NB4 (cell line): Measurements from ENCODE around the gene PCNX4.

Experiments used
- DNase-seq: peaks from one replicate; pipeline ENCODE4 v3.0.0; 2010; ENCODE audit warnings: low read depth
- H3K4me3 ChIP-seq: one replicate; pipeline ENCODE4 v1.5.1; 2011; ENCODE audit warnings: mild to moderate bottlenecking, low read depth, low read length, moderate library complexity
- MYC ChIP-seq: IDR thresholded peaks from 2 replicates; pipeline ENCODE4 v1.6.1; 2011; ENCODE audit warnings: low read depth, low read length
- POLR2A ChIP-seq: IDR thresholded peaks from 2 replicates; pipeline ENCODE4 v1.6.1; 2011; ENCODE audit warnings: mild to moderate bottlenecking; ENCODE audit not compliant: insufficient read length; ENCODE audit errors: extremely low read depth
- TF ChIP-seq, protein P1 (sequence below): IDR thresholded peaks from one replicate; pipeline ENCODE4 v1.5.1; 2012; ENCODE audit warnings: low read depth, low read length
- TF ChIP-seq, protein P2 (sequence below): IDR thresholded peaks from 2 replicates; pipeline ENCODE4 v1.6.1; 2011; ENCODE audit warnings: low read depth, low read length

The PCNX4 gene

DNA sequence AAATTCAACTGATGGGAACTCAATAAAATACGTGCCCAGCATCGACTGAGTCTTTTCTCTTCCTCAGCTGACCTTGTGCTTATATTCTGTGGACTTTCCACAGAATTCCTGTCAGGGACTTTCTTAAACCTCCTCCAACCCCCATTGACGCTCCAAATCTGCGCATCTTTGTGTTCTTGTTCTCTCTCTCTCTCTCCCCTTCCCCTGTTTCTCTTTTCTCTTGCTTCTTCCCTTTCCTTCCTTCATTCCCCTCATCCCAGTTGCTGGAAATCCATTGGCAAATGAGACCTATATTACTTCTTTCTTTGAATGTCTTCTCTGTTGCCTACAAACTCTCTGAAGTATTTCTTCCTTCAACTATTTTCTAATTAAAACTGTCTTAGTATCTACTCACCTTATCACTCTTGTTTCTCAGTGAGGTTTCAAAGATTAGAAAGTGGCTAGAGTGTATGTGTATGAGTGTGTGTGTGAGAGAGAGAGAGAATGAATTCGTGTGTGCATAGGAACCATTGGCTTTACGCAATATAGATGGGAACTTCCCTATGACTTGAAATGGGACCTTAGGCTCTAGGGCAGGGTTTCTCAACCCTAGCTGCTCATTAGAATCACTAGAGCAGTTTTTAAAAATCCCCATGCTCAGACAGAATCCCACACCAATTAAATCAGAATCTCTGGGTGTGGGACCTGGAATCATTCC lies 115.3 kb downstream of the PCNX4 start:
- H3K4me3 ChIP-seq, result no peak overlapping the region
- DNase-seq, result peak; percentile 65
- TF ChIP-seq, protein P1, sequence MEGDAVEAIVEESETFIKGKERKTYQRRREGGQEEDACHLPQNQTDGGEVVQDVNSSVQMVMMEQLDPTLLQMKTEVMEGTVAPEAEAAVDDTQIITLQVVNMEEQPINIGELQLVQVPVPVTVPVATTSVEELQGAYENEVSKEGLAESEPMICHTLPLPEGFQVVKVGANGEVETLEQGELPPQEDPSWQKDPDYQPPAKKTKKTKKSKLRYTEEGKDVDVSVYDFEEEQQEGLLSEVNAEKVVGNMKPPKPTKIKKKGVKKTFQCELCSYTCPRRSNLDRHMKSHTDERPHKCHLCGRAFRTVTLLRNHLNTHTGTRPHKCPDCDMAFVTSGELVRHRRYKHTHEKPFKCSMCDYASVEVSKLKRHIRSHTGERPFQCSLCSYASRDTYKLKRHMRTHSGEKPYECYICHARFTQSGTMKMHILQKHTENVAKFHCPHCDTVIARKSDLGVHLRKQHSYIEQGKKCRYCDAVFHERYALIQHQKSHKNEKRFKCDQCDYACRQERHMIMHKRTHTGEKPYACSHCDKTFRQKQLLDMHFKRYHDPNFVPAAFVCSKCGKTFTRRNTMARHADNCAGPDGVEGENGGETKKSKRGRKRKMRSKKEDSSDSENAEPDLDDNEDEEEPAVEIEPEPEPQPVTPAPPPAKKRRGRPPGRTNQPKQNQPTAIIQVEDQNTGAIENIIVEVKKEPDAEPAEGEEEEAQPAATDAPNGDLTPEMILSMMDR, result no peak
- TF ChIP-seq, protein P2, sequence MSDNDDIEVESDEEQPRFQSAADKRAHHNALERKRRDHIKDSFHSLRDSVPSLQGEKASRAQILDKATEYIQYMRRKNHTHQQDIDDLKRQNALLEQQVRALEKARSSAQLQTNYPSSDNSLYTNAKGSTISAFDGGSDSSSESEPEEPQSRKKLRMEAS, result no peak
- no peak for TF ChIP-seq MYC
- TF ChIP-seq POLR2A, result no peak

DNA sequence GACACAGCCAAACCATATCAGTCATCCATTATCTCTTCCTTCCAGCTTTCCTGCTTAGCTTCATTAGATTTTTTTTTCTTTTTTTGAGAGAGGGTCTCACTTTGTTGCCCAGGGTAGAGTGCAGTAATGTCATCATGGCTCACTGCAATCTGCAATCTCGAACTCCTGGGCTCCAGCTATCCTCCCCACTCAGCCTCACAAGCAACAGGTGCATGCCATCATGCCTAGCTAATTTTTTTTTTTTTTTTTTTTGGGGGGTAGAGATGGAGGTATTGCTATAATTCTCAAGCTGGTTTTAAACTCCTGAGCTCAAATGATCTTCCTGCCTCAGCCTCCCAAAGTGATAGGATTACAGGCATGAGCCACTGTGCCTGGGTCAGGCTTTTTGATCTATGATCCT lies 119.0 kb downstream of the PCNX4 start:
- no peak for DNase-seq
- no peak overlapping the region for H3K4me3 ChIP-seq
- TF ChIP-seq MYC (no peak), POLR2A (no peak)
- TF ChIP-seq, protein P2, result no peak
- TF ChIP-seq, protein P1, result no peak

DNA sequence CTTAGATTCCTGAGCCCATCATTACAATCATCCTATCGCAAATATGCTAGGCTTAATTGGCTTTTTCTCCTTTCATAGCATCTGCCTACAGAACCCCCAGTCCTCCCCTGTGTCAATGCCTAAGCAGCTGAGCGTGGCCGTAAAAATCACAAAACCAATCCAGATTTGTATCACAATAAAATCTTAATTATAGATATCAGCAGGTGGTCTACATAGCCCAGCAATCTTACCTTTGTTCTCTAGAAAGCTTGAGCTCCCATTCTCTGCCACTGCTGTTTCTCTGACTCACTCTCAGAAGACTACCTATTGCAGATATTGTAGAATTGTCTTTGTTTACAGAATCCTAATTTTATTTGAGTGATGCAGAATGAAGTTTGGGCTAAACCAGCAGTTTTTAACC lies 119.4 kb downstream of the PCNX4 start:
- no peak overlapping the region for H3K4me3 ChIP-seq
- TF ChIP-seq, protein P2, result no peak
- TF ChIP-seq MYC (no peak), POLR2A (no peak)
- TF ChIP-seq, protein P1, result no peak
- no peak for DNase-seq

DNA sequence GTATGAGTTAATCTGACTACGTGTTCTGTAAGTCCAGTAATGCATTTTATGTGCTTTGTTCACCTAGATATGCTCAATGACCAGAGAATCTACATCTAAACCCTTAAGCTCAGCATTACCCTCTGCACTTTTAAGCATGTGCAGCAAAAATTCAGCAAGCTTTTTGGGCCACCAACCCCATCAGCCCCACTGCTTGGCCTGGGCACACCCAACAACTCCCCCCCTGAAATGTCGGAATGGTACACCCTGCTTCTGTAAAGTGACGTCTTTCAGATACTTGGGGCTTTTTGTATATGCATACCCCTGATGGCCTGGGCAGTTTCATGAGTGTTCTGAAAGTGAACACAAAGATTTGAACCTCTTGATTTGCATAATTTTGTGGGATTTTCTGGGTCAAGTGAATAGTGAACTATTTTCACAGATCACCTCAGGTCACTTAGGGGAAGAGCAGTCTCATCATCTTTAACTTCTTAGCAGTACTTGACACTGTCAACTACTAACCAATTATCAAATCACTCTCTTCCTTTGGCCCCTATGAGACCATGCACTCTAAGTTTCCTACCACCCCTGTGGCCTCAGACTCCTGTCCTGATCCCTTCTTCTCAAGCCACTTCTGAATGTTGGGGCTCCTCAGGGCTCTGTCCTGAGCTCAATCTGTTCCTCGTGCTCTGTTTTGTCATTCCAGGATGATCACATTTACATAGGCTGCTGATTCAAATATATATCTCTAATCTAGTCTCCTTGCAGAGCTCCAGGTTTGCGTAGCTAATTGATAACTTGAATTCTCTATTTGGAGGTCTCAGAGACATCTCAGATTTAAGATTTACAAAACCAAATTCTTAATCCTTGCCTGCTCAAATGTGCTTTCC lies 121.0 kb downstream of the PCNX4 start:
- TF ChIP-seq MYC (no peak), POLR2A (no peak)
- TF ChIP-seq, protein P2, result no peak
- TF ChIP-seq, protein P1, result no peak

DNA sequence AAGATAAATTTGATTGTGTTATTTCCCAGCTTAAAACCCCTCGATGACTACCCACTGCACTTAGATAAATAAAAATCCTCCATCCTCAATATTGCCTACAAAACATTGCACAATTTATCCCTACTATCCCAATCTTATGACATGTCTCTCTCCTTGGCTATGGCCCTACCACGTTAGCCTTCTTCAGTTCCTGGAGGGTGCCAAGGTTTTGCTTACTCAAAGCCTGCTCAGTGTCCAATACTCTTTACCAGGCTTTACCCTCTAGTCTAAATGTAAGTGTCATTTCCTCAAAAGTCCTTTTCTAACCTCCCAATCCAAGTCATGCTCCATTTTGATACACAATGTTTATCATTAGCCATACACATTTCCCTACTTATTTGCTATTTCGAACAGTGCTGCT lies 122.3 kb downstream of the PCNX4 start:
- no peak overlapping the region for H3K4me3 ChIP-seq
- TF ChIP-seq POLR2A, result no peak
- TF ChIP-seq, protein P2, result no peak
- TF ChIP-seq MYC, result no peak
- TF ChIP-seq, protein P1, result no peak
- no peak for DNase-seq

More for the DNA sequence above, 121.0 kb downstream of the PCNX4 start:
- no peak overlapping the region for H3K4me3 ChIP-seq
- DNase-seq, result no peak
